GM12878 (cell line): Measurements from ENCODE around the gene FSIP1. TPM values are rescaled to one million over a fixed set of nuclear protein-coding genes. Genes with fewer than 3 reads are reported as not detected.

Experiments
- ATAC-seq: fragments of 200-7000 bp; cut with Tn5 transposase; 3 replicates; pipeline ENCODE4 v1.9.1; 2020; ENCODE audit warnings: mild to moderate bottlenecking, moderate library complexity
- BruUV-seq: library from RNA; stranded (reverse); fragments of 400-500 nt; replicated peaks from 2 replicates; lab custom pipeline; 2021; lab: Mats Ljungman, UMichigan
- CTCF ChIA-PET: fragments of 300-600 bp; sonication (Branson Sonifier 250); formaldehyde crosslinking; extraction: SDS; loops from one replicate; lab custom pipeline; 2021; ENCODE audit warnings: inconsistent platforms; lab: Yijun Ruan, JAX
- POLR2A ChIA-PET: fragments of 350-600 bp; formaldehyde crosslinking; extraction: SDS; loops from one replicate; lab custom pipeline; 2021; ENCODE audit warnings: inconsistent platforms; lab: Charles Lee
- RAD21 ChIA-PET: fragments of 300-600 bp; sonication (Branson Sonifier 250); formaldehyde crosslinking; loops from one replicate; lab custom pipeline; 2023; ENCODE audit warnings: antibody characterized with exemption; ENCODE audit not compliant: unreplicated experiment; lab: Charles Lee
- SMC1A ChIA-PET: fragments of 300-600 bp; sonication (Branson Sonifier 250); formaldehyde crosslinking; loops from one replicate; lab custom pipeline; 2023; ENCODE audit not compliant: unreplicated experiment, uncharacterized antibody; lab: Charles Lee
- DNase-seq: peaks from one replicate; pipeline ENCODE4 v3.0.0-alpha.2; 2011; ENCODE audit warnings: low read depth, low spot score
- FAIRE-seq: peaks from 3 replicates; lab custom pipeline; 2011; peaks lifted over from hg19 to GRCh38; lab: Jason Lieb, UNC
- H2AFZ ChIP-seq: 2 replicates; pipeline ENCODE4 v1.6.0; 2011; ENCODE audit warnings: low read depth, low read length, control low read depth; ENCODE audit not compliant: control insufficient read depth
- H3K27ac ChIP-seq: 2 replicates; pipeline ENCODE4 v1.5.1; 2011; ENCODE audit warnings: control low read depth; ENCODE audit not compliant: control insufficient read depth, insufficient read depth
- H3K27me3 ChIP-seq, 2 experiments: replicated peaks in 1 of 2; 2 replicates each; pipeline versions ENCODE4 v1.6.0 to v1.6.1; 2011; ENCODE audit warnings: low read length in 1 of 2; ENCODE audit not compliant: control insufficient read depth in 2 of 2, insufficient read depth in 2 of 2
- H3K36me3 ChIP-seq, 2 experiments: 2 replicates each; pipeline ENCODE4 v1.5.1; 2011; ENCODE audit warnings: low read length in 1 of 2; ENCODE audit not compliant: control insufficient read depth in 2 of 2, insufficient read depth in 2 of 2
- H3K4me1 ChIP-seq: 2 replicates; pipeline ENCODE4 v1.6.1; 2011; ENCODE audit warnings: mild to moderate bottlenecking, low read length, moderate library complexity, mixed read lengths; ENCODE audit not compliant: control insufficient read depth, insufficient read depth
- H3K4me2 ChIP-seq: 2 replicates; pipeline ENCODE4 v1.6.0; 2011; ENCODE audit warnings: control low read depth; ENCODE audit not compliant: control insufficient read depth, insufficient read depth
- H3K4me3 ChIP-seq: fragments of 200-600 bp; sonication (generic); 2 replicates; pipeline ENCODE4 v1.5.1; 2016
- H3K79me2 ChIP-seq: 2 replicates; pipeline ENCODE4 v1.6.0; 2011; ENCODE audit warnings: low read length; ENCODE audit not compliant: control insufficient read depth, insufficient read depth
- H3K9ac ChIP-seq: 2 replicates; pipeline ENCODE4 v1.8.0; 2011; ENCODE audit warnings: low read length, control low read depth, mixed read lengths; ENCODE audit not compliant: control insufficient read depth, insufficient read depth
- H3K9me3 ChIP-seq: replicated peaks from 3 replicates; pipeline ENCODE4 v1.5.1; 2011; ENCODE audit warnings: mild to moderate bottlenecking, low read length; ENCODE audit not compliant: control insufficient read depth, insufficient read depth
- H4K20me1 ChIP-seq: 2 replicates; pipeline ENCODE4 v1.6.0; 2011; ENCODE audit not compliant: control insufficient read depth, insufficient read depth
- EED ChIP-seq: sonication (generic); IDR thresholded peaks from 2 replicates; pipeline ENCODE4 v1.6.1; 2016; ENCODE audit warnings: antibody characterized with exemption, low read depth
- NR2F1 ChIP-seq: fragments of 450-650 bp; conservative IDR thresholded peaks from 2 replicates; pipeline ENCODE4 v1.6.1; 2017; ENCODE audit warnings: mild to moderate bottlenecking
- PKNOX1 ChIP-seq: fragments of 450-650 bp; IDR thresholded peaks from 2 replicates; pipeline ENCODE4 v1.6.1; 2016; ENCODE audit warnings: mild to moderate bottlenecking
- RUNX3 ChIP-seq: IDR thresholded peaks from 2 replicates; pipeline ENCODE4 v1.6.1; 2012; ENCODE audit warnings: low read length, inconsistent platforms
- SMARCA5 ChIP-seq: fragments of 450-650 bp; IDR thresholded peaks from 2 replicates; pipeline ENCODE4 v1.6.1; 2017; ENCODE audit warnings: mild to moderate bottlenecking
- WGBS: methylation state at CpG from one replicate; pipeline ENCODE4 v1.1.6; 2016; ENCODE audit warnings: low lambda C conversion rate; ENCODE audit not compliant: insufficient replicate concordance, insufficient coverage; ENCODE audit errors: missing lambda C conversion rate; 5-methylcytosine and 5-hydroxymethylcytosine counted together
- in situ Hi-C: fragments of 300-500 bp; cut with MboI; formaldehyde crosslinking; loops from 9 replicates; pipeline ENCODE4 v1.14.3; 2018; ENCODE audit warnings: mixed read lengths
- intact Hi-C: fragments of 100-400 bp; cut with micrococcal nuclease; formaldehyde crosslinking; loops from one replicate; pipeline ENCODE4 v1.14.2; 2022; ENCODE audit not compliant: unreplicated experiment
- polyA plus RNA-seq, 11 experiments: library from polyadenylated mRNA; depleted of rRNA in 4 of 11; unstranded in 6 of 11; stranded (reverse) in 5 of 11; fragments of >200 nt; fragmentation: Nextera tagmentation in 4 of 11; fragmentation: Illumina TruSeq in 1 of 11; extraction: Ambion mirVana in 4 of 11; extraction: Trizol in 1 of 11; gene quantifications; 1 replicate in 1 of 11; 2 replicates in 10 of 11; pipeline versions ENCODE4 v1.2.1 to v1.2.3, GENCODE V29; 2011 to 2016; ENCODE audit warnings: inconsistent platforms in 2 of 11, missing spikeins in 2 of 11, low read depth in 1 of 11
- total RNA-seq, 4 experiments: library from RNA; depleted of rRNA in 3 of 4; stranded (reverse); fragments of >200 nt in 3 of 4; fragmentation: Illumina TruSeq in 1 of 4; extraction: Trizol in 1 of 4; gene quantifications; 2 replicates each; pipeline versions ENCODE4 v1.2.1 to v1.2.3, GENCODE V29; 2013 to 2021

The FSIP1 gene
- total and polyA plus RNA-seq, 10 of the 15 experiments (the other 5 are each of a cell fraction or from before 2014, with no cell fraction given): 0.15 to 0.67 (median 0.35) TPM

DNA sequence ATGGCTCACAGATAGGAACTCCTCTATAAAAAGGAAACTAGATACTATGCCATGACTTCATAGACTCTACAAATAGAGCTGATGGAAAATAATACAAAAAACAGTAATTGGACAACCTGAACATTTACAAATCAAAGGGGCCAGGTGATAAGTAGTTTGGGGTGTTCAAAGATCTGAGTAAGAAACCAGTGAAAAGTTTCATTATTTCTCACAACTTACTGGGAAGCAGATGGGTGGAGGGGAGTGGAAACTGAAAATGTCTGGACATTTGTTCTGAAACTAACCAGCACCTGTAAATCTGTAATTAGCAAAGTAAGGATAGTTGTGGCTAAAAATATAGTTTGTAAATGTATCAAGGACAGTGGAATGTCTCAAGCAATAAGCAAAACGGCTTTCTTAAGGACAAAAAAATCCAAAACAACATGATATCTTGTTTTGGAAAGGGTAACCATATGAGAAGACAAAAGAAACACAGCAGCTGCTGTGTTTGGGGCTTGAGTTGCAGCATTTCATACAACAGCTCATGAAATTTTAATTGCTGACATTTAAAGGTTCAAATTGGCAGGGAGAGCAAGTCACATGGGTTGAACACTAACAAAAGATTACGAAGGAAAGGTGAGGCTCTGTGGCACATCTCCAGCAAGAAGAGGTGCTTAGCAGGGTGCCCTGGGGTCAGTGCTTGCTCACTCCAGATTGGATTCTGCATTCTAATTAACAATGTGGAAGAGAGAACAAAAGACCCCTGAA lies 228.5 kb downstream of the FSIP1 start (continued):
- TF ChIP-seq NR2F1 (no peak), EED (0 out of 2 replicates have a peak, but pooled peaks have one; percentile 48), RUNX3 (peak; percentile 47)

- TF ChIP-seq PKNOX1 (no peak), SMARCA5 (no peak), RUNX3 (no peak)
- TF ChIP-seq, all 136 proteins: peak for 0
- Histone ChIP-seq H3K4me1 (peaks cover 20% of the 10 kb centered on the region), H3K79me2 (no peaks in the 10 kb centered on the region), H3K27me3 (no peaks in the 10 kb centered on the region), H2AFZ (no peak overlapping the region), H3K27ac (no peak overlapping the region), H4K20me1 (no peaks in the 10 kb centered on the region), H3K9me3 (no peaks in the 10 kb centered on the region), H3K9ac (no peak overlapping the region), H3K4me3 (no peak overlapping the region), H3K4me2 (no peak overlapping the region), H3K36me3 (no peaks in the 10 kb centered on the region)
- SMC1A ChIA-PET: no interaction called here
- CTCF ChIA-PET: interaction anchor here (0.8 to 1.8 kb wide), 3 partner anchors 10 to 426 kb away, joined by 3 to 5 read pairs (median 4); no protein-coding TSS in a partner anchor
- no TSS peak for BruUV-seq
- intact Hi-C loops: loop anchor here (5.0 kb wide), 2 partner anchors 125 to 140 kb away; no protein-coding TSS in a partner anchor
- WGBS: 41% methylated on average over 2 of the region's 2 CpGs
- no peak for FAIRE-seq
- RAD21 ChIA-PET: no interaction called here
- ATAC-seq: no peak
- DNase-seq: no peak
- in situ Hi-C loops: no loop called here
- POLR2A ChIA-PET: no interaction called here
These were observed 230.1 kb downstream of the FSIP1 start for GRCh38 chr15:39552556-39552955.
